GM21619 (cell line): ENCODE measurements around the gene ATP11A.
"Not testable (repeated sequence)": the region's sequence is repeated elsewhere in the genome, so short reads cannot be mapped to it uniquely, and the experiment has no call there.

Experiments
- ATAC-seq: cut with Tn5 transposase; IDR thresholded peaks from one replicate; pipeline ENCODE4 v1.9.1; 2021; ENCODE audit not compliant: unreplicated experiment

The ATP11A gene

DNA sequence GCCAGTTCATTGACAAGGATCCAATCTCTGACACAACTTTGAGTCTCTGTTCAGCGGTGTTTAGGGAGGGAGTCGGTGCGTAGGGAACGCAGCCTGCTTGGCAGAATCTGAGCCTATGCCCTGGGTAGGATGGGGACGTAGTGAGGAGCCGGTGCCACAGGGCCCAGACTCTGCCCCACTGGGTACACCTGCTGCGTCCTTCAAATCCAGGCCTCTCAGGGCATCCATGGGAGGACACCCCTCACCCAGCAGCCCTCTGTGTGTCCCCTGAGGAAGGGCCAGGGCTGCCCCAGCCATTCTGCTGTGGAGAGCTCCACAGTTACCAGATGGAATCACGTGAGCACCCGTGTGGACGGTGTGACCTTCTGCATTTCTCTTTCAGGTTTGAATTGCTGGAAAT is 146.0 kb downstream of the ATP11A start:
- no peak for ATAC-seq

DNA sequence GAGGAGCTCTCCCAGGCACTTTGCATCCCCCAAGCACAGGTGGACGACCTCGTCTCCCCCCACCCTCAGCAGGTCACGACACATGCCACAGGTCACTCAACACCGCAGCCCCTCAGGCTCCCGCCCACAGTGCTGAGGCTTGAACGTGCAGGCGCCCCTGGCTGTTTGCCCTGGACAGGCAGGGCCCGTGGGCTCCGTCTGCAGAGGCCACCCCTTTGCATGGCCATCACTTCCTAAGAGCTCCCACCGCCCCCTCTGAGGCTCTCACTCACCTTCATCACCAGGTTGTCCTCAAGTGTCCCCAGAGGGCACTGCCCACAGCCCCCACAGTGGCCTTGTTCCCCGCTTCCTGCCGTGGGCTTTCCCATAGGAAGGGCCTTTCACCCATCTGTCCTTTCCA is 147.1 kb downstream of the ATP11A start:
- no peak for ATAC-seq

DNA sequence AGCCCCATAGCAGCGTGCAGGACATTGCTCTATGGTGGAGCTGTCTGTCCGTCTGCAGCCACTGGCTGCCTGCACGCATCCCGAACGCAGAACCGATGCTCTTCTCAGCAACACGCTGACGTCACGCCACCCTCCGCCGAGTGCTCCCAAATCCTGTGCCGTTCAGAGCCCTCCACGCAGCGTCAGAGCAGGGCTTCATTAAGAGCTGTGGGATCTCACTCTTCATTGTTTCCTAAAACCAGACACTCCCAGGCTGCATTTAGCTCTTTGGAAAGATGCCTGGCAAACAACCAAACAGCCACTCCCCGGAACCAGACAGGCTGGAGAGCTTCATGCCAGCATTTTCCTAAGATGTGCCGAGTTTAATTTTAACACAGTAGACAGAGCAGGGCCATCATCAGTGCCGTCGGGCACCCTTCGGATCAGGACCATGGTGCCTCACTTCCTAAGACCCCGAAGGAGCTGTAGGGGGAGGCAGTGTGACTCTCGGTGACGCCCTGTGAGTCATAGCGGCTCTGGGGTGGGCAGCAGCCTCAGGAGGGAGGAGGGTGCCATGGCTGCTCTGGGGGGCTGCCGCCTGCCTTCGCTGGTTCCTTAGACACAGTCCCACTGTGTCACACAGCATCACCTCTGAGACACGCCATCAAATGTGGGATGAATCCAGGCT is 147.7 kb downstream of the ATP11A start:
- no peak for ATAC-seq

DNA sequence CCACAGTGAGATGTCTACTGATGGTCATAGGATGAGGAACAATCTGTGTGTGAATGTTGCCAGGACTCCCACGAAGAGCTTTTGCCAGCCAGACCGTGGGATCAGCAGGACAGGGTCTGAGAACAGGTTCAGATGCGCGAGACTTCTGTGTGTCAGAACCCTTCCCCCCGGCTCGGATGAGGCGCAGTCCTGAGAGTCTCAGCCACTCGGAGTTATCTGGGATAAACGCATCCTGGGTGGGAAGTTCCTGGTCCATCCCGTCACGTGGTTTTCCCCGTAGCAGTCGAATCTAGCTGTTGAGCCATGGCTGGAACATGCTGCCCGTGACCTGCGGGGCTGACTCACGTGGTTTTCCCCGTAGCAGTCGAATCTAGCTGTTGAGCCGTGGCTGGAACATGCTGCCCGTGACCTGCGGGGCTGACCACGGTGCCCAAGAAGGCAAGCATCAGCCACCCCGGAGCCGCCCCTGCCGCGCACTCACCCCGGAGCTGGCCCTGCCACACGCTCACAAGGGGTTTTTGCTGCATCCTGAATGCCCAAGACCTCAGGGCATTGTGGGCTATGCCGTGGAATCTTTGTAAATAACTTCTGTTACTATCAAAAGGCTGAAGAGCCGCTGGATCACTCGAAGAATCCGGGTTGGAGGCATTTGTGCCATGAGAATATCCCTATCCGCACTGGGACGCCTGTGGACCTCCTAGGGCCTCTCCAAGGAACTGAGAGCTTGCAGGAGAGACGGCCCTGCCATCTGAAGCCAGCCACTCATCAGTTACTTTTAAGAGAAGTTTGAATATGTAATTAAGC is 148.4 kb downstream of the ATP11A start:
- no peak for ATAC-seq

DNA sequence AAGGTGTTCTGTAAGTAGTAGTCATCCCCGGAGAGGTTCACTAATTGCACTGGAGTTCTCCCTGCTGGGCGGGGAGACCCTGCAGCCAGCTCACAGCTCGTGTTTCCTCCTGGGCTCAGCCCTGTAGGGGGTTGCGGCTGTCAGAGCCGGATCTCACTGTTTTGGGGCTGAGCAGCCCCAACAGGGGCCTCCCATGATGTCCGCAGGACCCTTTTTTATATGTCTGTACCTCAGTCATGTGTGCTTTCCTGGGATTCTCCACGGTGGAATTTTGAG is 148.9 kb downstream of the ATP11A start:
- ATAC-seq, result no peak

DNA sequence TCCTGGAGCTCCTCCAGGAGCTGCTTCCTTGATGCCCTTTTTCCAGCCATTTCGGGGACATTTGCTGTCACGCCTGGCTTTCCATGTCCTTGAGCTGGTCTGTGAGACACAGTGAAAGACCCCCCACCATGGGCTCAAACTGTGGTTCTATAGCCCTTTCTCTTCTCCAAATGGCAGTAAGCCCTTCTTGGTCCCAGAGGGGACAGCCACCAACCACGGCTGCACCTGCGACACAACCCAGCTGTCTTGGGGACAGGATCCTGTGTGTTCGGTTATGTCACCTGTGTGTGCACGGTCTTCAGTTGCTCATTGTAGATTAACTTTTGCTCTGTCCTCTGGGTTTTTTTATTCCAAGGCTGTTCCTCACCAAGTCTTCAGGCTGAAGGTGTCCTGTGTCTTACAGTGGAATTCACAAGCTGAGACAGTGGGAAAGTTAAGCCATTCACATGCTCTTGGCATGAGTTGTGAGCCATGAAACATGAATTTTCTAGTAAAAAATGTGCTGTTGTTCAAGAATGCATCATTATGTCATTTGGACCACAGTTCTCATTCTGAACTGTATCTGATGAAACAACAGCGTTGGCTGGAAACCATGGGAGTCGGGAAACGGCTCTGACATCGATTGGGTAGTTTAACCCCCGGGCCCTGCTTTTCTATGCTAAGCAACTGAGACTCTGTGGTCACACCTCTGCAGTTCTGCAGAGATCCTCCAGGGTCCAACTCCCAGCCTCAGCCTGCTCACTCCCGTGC is 149.7 kb downstream of the ATP11A start:
- no peak for ATAC-seq

DNA sequence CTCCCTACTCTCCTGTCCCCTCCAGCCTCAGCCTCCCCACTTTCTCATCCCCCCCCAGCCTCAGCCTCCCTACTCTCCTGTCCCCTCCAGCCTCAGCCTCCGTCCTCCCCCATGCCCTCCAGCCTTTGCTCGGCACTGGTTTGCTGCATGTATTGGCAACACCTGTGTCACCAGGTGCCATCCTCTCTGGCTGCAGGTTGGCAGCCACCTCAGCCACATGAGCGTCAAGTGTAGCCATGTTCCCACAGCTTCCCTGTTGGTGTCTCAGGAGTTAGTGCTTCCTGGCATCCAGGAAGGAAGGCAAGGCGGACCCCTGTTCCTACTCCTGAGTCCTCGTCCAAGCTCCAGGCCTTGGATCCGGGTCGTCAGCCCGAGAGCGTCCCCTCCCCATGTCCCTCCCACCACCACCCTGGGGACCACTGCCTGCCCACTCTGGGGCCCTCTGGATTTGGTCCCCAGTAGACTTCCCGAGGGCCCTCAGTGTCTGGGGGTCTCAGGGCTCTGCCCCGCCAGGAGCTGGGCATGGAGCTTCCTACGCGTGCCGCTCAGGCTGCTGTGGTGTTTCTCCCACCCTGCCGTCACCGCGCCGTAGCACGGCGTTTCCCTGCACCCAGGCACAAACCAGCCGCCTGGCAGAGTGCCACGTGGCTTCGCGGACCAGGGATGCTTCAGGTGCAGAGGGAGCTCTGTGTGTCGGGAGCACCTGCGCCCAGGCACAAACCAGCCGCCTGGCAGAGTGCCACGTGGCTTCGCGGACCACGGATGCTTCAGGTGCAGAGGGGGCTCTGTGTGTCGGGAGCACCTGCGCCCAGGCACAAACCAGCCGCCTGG is 150.8 kb downstream of the ATP11A start:
- no peak for ATAC-seq

DNA sequence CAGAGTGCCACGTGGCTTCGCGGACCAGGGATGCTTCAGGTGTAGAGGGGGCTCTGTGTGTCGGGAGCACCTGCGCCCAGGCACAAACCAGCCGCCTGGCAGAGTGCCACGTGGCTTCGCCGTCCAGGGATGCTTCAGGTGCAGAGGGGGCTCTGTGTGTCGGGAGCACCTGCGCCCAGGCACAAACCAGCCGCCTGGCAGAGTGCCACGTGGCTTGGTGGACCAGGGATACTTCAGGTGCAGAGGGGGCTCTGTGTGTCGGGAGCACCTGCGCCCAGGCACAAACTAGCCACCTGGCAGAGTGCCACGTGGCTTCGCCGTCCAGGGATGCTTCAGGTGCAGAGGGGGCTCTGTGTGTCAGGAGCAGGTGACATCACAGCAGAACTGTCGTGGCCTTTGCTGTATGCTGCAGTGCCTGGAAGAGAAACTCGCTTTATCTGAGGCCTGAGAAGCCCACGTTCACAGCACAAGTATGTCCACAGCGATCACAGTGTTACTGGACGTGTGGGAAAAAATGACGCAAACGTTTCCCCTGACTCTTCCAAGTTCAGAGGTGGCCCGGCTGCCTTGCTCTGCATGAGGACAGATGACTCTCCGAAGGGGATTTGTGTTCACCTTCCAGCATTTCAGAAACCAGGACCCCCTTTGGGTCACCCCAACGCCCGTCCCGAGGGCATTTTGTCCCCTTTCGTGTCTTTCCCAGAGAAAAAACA is 151.6 kb downstream of the ATP11A start:
- not testable (repeated sequence) for ATAC-seq

DNA sequence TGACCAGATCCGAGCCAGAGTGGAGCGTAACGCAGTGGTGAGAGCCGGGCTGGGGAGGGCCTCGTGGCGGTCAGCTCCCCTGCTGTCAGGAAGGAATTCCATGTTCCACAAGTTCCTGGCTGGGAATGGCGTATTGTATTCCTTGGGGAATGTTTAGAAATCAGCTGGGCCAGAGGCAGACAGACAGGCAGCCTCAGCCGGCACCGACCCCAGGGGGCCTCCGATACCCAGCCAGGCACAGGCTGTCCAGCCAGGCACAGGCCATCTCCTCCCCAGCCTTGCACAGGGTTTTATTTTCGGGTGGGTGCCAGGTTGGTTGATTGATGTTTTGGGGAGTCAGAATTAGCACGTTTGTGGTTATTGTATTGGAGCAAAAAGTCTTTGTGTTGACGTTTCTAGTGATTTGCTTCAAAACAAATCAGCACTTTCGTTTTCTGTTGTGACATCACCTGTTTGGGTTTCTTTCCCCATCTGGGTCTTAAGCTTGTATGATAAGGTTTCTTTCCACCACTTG is 152.6 kb downstream of the ATP11A start:
- ATAC-seq, result no peak

DNA sequence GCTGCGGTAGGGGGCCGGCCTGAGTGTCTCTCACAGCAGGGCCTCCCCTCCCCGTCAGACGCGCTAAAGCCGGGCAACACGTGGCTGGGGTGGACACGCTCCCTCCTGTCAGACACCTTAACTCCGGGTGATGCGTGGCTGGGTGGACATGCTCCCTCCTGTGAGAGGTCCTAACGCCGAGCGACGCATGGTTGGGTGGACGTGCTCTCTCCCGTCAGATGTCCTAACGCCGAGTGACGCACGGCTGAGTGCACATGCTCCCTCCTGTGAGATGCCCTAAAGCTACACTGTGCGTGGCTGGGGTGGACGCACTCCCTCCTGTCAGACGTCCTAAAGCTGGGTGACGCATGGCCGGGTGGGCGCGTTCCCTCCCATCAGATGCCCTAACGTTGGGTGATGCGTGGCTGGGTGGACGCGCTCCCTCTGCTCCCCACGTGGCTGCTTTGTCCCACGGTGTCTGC is 153.1 kb downstream of the ATP11A start:
- ATAC-seq, result no peak

DNA sequence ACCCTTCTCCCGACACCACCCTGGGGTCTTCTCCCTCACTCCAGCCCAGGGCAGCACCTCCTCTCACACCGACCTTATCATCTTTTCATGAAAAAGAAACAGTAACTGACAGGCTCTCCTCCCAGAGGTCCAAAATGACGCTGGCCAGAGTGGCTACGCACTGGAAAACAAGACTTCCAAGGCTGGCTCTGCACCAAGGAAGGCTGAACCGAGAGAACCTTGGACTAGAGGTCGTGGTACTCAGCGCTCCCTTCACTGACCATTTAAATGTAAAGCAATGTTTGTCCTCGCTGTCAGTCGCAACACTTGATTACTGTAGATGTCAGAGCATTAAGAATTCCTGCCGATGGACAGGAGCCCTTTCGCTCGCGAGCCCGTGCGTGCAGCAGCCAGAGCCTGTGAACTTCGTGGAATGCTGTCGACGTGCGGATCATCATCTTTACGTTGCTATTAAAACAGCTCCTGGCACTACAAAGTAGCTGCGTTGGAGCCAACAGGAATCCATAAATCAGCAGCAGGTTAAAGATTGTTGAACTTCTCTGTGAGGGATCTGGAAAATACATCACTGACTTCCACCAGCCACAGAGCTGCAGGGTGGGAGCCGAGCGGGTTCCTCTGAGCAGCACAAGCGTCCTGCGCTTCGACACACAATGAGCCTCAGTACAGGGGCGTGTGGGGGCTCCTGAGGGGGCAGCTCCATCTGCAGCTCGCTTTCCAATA is 153.7 kb downstream of the ATP11A start:
- no peak for ATAC-seq

DNA sequence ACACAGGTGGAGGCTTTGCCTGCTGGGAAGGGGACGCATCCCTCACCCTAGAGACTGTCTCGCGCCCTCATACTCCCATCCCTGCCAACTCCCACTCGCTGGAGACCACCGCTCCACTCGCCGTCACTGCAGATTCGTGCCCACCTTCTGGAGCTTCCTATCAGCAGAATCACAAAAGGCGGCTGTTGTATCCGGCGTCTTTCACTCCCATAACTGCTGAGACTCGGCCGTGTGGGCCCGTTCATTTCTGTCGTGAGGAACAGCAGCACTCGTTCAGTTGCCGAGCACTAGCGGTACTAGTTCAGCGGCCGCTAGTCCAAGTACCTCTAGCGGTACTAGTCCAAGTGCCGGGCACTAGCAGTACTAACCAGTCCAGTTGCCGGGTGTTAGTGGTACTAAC is 154.6 kb downstream of the ATP11A start:
- no peak for ATAC-seq

DNA sequence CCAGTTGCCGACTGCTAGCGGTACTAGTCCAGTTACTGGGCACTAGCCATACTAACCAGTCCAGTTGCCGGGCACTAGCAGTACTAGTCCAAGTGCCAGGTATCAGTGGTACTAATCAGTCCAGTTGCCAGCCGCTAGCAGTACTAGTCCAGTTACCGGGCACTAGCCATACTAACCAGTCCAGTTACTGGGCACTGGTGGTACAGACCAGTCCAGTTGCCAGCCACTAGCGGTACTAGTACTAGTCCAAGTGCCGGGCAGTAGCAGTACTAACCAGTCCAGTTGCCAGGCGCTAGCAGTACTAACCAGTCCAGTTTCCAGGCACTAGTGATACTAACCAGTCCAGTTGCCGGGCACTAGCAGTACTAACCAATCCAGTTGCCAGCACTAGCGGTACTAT is 155.0 kb downstream of the ATP11A start:
- no peak for ATAC-seq

DNA sequence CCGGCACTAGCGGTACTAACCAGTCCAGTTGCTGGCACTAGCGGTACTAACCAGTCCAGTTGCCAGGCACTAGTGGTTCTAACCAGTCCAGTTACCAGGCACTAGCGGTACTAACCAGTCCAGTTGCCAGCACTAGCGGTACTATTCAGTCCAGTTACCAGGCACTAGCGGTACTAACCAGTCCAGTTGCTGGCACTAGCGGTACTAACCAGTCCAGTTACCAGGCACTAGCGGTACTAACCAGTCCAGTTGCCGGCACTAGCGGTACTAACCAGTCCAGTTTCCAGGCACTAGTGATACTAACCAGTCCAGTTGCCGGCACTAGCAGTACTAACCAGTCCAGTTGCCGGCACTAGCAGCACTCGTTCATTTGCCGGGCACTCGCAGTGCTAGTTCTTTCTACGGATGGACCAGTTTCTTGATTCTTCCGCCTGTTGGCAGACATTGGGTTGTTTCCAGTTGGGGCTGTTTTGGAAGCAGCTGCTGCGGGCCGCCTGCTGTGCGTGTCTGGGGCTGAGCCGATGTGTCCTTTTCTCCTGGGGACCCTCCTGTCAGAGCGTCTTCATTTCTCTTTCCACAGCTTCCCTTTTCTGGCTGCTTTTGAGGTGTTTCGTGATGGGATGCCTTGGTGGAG is 155.8 kb downstream of the ATP11A start:
- no peak for ATAC-seq

DNA sequence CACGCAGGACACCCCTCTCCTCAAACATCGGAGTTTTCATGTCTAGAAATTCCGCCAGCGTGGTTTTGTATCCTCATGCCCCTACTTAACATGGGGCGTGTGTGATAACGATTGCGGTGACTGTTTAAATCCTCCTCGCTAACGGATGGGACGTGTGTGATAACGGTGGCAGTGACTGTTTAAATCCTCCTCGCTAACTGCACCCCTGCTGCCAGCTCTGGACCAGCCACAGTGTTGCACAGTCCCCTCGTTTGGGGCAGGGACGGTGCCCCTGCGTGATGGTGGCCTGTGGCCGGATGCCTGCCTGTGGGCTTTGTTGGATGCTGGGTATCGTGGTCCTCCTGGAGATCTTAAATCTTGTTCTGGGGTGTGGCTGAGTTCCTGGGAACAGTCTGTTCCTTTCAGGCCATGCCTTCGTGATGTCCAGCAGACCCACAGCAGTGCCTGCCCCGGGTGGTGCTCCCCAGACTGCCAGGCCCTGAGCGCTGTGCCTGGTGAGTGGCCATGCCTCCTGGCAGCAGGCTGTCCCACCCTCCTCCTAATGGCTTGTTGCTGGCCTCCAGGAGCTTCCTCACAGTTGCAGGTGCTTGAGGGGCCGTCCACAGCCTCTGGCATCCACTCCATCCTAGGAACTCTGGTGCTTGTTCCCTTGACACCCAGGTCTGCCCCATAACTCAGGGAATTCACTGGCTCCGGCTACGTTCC is 156.7 kb downstream of the ATP11A start:
- no peak for ATAC-seq

DNA sequence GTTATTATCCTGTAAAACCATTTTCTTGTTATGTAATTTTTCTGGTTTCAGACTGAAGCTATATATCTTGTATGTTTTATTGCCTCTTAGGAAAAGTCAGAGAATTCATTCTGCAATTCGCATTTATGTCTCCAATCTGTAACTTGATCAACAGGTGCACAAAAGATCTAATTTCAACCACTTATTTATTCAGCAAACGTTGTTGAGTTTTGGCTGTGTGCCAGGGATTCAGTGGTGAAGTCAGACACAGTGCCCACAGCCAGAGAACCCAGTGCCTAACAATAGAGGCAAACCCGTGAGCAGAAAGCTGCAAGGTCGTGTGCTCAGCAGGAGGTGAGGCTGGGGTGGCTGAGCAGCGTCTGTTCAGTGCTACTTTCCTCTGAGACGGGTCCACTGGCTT is 159.7 kb downstream of the ATP11A start:
- no peak for ATAC-seq

DNA sequence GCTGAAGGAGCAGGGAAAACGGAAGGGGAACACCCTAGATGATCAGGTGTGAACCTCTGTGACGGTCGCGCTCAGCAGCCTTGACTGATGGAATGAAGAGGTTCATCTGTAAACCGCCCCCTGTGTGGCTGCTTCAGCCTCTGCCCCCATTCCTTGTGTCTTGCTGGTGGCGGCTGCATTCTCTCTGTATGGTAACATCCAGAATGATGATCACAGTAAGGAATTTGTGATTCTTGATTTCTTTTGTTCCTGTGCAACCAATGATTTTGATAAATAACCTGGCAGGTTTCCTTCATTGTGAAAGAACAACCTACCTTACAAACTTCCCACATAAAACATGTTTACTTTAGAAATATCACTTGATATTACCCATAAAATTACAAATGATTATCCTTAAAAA is 160.4 kb downstream of the ATP11A start:
- no peak for ATAC-seq
